Transverse colon (tissue), 4 donors: ENCODE measurements around the gene TMCO1. TPM values are rescaled to one million over a fixed set of nuclear protein-coding genes. Genes with fewer than 3 reads are reported as not detected.
"Not testable (repeated sequence)": the region's sequence is repeated elsewhere in the genome, so short reads cannot be mapped to it uniquely, and the experiment has no call there.

Source experiments
- DNase-seq: peaks from one replicate; pipeline ENCODE4 v3.0.0-alpha.2; 2019
- H3K27ac ChIP-seq, 4 donors: fragments of 200-600 bp; sonication (generic); 2 replicates each; pipeline ENCODE4 v1.5.1; 2016 to 2018; ENCODE audit warnings: inconsistent platforms in 4 of 4
- H3K27me3 ChIP-seq: fragments of 200-600 bp; sonication (generic); 2 replicates; pipeline ENCODE4 v1.5.1; 2017; ENCODE audit warnings: inconsistent platforms
- H3K36me3 ChIP-seq, 4 donors: fragments of 200-600 bp; sonication (generic); 2 replicates each; pipeline ENCODE4 v1.5.1; 2017 to 2019; ENCODE audit warnings: inconsistent platforms in 4 of 4
- H3K4me1 ChIP-seq, 4 donors: fragments of 200-600 bp; sonication (generic); 2 replicates each; pipeline ENCODE4 v1.5.1; 2017 to 2020; ENCODE audit warnings: inconsistent platforms in 4 of 4
- H3K4me3 ChIP-seq, 4 donors: fragments of 200-600 bp; sonication (generic); 1 replicate in 1 of 4; 2 replicates in 3 of 4; pipeline versions ENCODE4 v1.5.1 to v1.6.1; 2017 to 2019; ENCODE audit warnings: inconsistent platforms in 4 of 4
- H3K9me3 ChIP-seq, 2 donors: fragments of 200-600 bp; sonication (generic); 2 replicates each; pipeline ENCODE4 v1.5.1; 2017 to 2019; ENCODE audit warnings: inconsistent platforms in 2 of 2
- EP300 ChIP-seq: sonication (generic); formaldehyde crosslinking; IDR thresholded peaks from one replicate; pipeline ENCODE4 v1.6.1; 2017; ENCODE audit warnings: antibody characterized with exemption, low read depth
- POLR2A ChIP-seq: fragments of 450-650 bp; IDR thresholded peaks from one replicate; pipeline ENCODE4 v1.6.1; 2016; ENCODE audit warnings: antibody characterized with exemption, mild to moderate bottlenecking, moderate library complexity
- POLR2AphosphoS5 ChIP-seq, 3 donors: sonication (generic); formaldehyde crosslinking; IDR thresholded peaks; one replicate each; pipeline ENCODE4 v1.6.1; 2016; ENCODE audit warnings: antibody characterized with exemption in 3 of 3
- WGBS, 2 donors: methylation state at CpG; one replicate each; pipeline ENCODE4 v1.1.5; 2018; ENCODE audit warnings: low coverage in 1 of 2; 5-methylcytosine and 5-hydroxymethylcytosine counted together
- in situ Hi-C, 4 donors: fragments of 200-750 bp; cut with MboI; loops; one replicate each; pipeline versions ENCODE4 v1.15.0 to v1.15.1; 2017; ENCODE audit warnings: low sequenced_read_pairs in 3 of 4, low pct_ligation_motif_present in 1 of 4, low pct_unique_long_range_greater_than_20kb in 1 of 4
- intact Hi-C: fragments of 100-400 bp; cut with DNase I; formaldehyde crosslinking; loops from one replicate; pipeline ENCODE4 v1.15.1; 2023; ENCODE audit warnings: low total_unique reads
- total RNA-seq, 4 donors: library from RNA; depleted of rRNA; stranded (reverse); fragments of >200 nt; gene quantifications; one replicate each; pipeline ENCODE4 v1.1.0, GENCODE V29; 2016
- TF ChIP-seq, protein P1 (sequence below), 5 experiments: fragments of 200-600 bp in 3 of 5; fragments of 450-650 bp in 2 of 5; sonication (generic) in 3 of 5; IDR thresholded peaks; 1 replicate in 2 of 5; 2 replicates in 3 of 5; pipeline ENCODE4 v1.5.1; 2016 to 2017; ENCODE audit warnings: antibody characterized with exemption in 5 of 5, inconsistent platforms in 3 of 5, mild to moderate bottlenecking in 2 of 5, moderate library complexity in 1 of 5

TMCO1 gene
- total RNA-seq, 4 donors from 2014 or later = 28.3 to 180 (median 128) TPM

DNA sequence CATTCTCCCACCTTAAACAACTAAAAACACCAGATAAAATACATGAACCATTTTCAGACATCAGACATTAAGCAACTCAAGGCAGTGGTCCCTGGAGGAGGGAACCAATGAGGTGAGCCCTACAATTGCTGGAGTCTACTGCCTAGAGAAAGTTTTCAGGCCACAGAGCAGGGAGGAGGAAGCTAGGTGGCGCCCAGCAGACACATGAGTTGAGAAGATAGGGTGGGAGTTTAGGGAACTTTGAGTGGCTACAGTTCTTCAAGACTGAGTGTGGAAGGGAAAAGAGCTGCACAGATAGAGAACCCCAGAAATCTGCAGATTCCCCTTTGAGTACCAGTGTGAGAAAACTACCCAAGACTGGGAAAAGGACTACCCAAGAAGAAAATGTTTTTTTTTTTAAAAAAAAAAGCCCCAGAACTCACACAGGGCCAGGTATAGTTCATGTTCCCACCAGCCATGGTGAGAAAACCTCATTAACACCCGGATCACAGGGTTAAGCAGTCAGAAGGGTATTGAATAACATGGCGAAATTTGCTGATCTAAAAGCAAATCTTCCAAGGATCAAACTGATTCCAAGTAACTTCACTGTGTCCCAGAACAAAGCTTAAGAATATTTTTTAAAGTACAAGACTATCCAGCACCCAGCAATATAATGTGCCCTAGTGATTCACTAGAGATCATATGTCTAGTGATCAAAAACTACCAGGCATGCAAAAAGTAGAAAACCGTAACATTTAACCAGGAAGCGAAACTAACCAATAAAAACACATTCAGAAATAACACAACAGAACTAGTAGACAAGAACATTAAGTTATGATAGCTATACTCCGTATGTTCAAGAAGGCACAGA lies 82.3 kb downstream of the TMCO1 start:
- Histone ChIP-seq H3K36me3 (peaks cover 0 to 24% (median 6%) of the 10 kb centered on the region in 4 donors), H3K4me3 (no peak overlapping the region), H3K9me3 (no peaks in the 10 kb centered on the region), H3K27ac (no peak overlapping the region), H3K4me1 (peaks cover 0 to 7% (median 4%) of the 10 kb centered on the region in 4 donors), H3K27me3 (no peaks in the 10 kb centered on the region)
- intact Hi-C loops (no loop called here), in situ Hi-C loops (no loop called here)
- TF ChIP-seq, protein P1, sequence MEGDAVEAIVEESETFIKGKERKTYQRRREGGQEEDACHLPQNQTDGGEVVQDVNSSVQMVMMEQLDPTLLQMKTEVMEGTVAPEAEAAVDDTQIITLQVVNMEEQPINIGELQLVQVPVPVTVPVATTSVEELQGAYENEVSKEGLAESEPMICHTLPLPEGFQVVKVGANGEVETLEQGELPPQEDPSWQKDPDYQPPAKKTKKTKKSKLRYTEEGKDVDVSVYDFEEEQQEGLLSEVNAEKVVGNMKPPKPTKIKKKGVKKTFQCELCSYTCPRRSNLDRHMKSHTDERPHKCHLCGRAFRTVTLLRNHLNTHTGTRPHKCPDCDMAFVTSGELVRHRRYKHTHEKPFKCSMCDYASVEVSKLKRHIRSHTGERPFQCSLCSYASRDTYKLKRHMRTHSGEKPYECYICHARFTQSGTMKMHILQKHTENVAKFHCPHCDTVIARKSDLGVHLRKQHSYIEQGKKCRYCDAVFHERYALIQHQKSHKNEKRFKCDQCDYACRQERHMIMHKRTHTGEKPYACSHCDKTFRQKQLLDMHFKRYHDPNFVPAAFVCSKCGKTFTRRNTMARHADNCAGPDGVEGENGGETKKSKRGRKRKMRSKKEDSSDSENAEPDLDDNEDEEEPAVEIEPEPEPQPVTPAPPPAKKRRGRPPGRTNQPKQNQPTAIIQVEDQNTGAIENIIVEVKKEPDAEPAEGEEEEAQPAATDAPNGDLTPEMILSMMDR (IDR thresholded peaks at IDR 0.05) = no peak
- TF ChIP-seq POLR2AphosphoS5 (IDR thresholded peaks at IDR 0.05) (no peak), POLR2A (no peak), EP300 (no peak)
- no peak for DNase-seq
- 59 to 69% methylated on average over 4 to 6 of the region's 6 CpGs for whole genome bisulfite sequencing, 2 donors

DNA sequence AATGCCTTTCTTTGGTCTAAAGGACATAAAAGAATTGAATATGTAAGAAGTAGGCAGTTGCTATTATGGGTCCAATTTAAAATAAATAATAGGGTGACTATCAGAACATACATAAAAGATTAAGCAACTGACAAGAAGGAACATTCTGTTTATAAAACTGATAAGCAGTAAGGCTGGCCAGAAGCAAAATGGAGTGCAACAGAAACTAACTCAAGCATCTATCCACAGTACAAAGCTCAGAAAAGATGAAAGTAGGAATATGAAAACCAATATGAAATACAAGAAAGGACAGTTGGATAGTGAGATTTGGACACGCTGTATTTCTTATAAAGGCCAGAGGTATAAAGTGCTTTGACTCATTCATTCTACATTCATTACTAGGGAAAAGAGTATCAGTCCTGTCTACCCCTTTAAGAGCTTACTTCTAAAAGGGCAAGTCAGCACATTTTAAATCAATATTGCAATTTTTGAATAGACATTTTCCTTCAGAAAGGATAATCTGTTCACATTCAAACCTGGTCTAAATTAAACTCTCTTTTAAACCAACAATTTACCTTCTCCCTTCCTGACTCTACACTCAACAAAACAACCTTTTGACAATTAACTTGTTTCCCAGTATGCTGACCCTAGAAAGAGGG lies 84.7 kb downstream of the TMCO1 start:
- in situ Hi-C loops (no loop called here), intact Hi-C loops (no loop called here)
- Histone ChIP-seq H3K4me3 (no peak overlapping the region), H3K4me1 (peaks cover 0 to 5% (median 2%) of the 10 kb centered on the region in 4 donors), H3K36me3 (peaks cover 0 to 31% (median 10%) of the 10 kb centered on the region in 4 donors), H3K27ac (no peak overlapping the region), H3K27me3 (no peaks in the 10 kb centered on the region), H3K9me3 (no peaks in the 10 kb centered on the region)
- WGBS, 2 donors = 50 to 56% methylated on average over 1 of the region's 1 CpG
- no peak for TF ChIP-seq EP300
- TF ChIP-seq, protein P1 (IDR thresholded peaks at IDR 0.05) = no peak
- no peak for TF ChIP-seq POLR2AphosphoS5 (IDR thresholded peaks at IDR 0.05)
- TF ChIP-seq POLR2A = no peak
- no peak for DNase-seq

DNA sequence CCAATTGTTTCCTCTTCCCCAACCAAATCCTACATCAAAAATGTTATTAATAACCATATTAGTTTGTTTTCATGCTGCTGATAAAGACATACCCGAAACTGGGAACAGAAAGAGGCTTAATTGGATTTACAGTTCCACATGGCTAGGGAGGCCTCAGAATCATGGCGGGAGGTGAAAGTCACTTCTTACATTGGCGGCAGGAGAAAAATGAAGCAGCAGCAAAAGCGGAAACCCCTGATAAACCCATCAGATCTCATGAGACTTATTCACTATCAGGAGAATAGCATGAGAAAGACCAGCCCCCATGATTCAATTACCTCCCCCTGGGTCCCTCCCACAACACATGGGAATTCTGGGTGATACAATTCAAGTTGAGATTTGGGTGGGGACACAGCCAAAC lies 87.9 kb downstream of the TMCO1 start:
- H3K27me3 ChIP-seq, DNase-seq, in situ Hi-C loops, H3K27ac ChIP-seq, H3K4me3 ChIP-seq, H3K9me3 ChIP-seq, intact Hi-C loops, H3K4me1 ChIP-seq: not testable (repeated sequence)
- H3K36me3 ChIP-seq = peaks cover 0 to 37% (median 14%) of the 10 kb centered on the region in 4 donors
- 90 to 100% methylated on average over 4 of the region's 4 CpGs for WGBS, 2 donors

DNA sequence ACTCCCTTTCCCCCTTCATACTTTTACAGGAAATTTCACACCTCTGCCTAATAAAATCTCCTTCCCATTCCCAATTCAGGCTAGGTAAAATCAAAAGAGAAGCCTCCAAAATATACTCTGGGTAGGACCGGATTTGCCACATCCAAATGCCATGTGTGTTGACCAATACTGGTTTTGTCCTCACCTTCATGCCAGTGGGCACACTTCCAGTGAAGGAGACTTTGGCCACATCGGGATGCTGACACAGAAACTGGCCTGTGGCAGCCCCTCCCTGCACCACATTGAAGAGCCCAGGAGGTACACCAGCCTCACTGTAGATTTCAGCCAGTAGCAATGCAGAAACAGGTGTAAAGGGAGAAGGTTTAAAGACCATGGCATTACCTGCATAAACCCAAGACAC lies 88.4 kb downstream of the TMCO1 start:
- in situ Hi-C loops (no loop called here), intact Hi-C loops (no loop called here)
- TF ChIP-seq EP300 = no peak
- no peaks in the 10 kb centered on the region for H3K27me3 ChIP-seq
- DNase-seq = no peak
- peaks cover 0 to 37% (median 15%) of the 10 kb centered on the region in 4 donors for H3K36me3 ChIP-seq
- no peak overlapping the region for H3K27ac ChIP-seq
- H3K9me3 ChIP-seq = no peaks in the 10 kb centered on the region
- no peak overlapping the region for H3K4me3 ChIP-seq
- 25 to 71% methylated on average over 2 of the region's 2 CpGs for WGBS, 2 donors
- peaks cover 0 to 5% (median under 1%) of the 10 kb centered on the region in 4 donors for H3K4me1 ChIP-seq

DNA sequence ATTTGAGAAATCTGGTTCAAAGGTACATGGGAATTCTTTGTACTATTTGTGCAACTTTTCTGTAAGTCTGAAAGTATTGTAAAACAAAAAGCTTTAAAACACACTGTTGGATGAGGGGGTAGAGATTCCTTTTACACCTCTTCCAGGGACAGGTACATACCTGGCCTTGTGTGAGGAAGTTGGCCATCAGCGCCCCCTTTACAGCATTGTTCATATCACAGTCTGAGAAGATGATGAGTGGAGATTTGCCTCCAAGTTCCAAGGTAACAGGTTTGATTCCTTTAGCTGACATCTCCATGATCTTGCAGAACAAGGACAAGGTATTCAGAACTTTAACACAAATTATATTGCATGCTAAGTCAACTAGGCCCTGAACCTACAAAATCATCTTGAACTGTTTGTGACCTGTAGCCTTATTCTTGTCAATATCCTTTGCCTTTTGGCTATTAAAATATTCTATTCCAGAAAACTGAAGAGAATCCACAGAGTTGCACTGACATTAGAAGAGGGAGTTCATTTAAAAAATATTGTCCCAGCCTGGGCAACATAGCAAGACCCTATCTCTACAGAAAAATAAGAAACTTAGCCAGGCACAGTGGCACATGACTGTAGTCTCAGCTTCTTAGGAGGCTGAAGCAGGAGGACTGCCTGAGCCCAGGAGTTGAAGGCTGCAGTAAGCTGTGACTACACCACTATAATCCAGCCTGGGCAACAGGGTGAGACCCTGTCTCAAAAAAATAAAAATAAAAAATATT lies 89.2 kb downstream of the TMCO1 start:
- 20 to 83% methylated on average over 1 of the region's 1 CpG for WGBS, 2 donors
- peaks cover 0 to 3% (median 0%) of the 10 kb centered on the region in 4 donors for H3K4me1 ChIP-seq
- no peak for TF ChIP-seq POLR2A
- no peak for TF ChIP-seq POLR2AphosphoS5 (IDR thresholded peaks at IDR 0.05)
- TF ChIP-seq, protein P1 (IDR thresholded peaks at IDR 0.05) = no peak
- no peak for TF ChIP-seq EP300
- H3K9me3 ChIP-seq = no peaks in the 10 kb centered on the region
- H3K36me3 ChIP-seq = peaks cover 0 to 37% (median 15%) of the 10 kb centered on the region in 4 donors
- DNase-seq = no peak
- in situ Hi-C loops (no loop called here), intact Hi-C loops (no loop called here)
- no peak overlapping the region for H3K4me3 ChIP-seq
- H3K27me3 ChIP-seq = no peaks in the 10 kb centered on the region
- H3K27ac ChIP-seq = no peak overlapping the region
